ENCODE data around the gene AJM1.

Gene AJM1

GRCh38 chr9:136849960-136850865, 7.9 kb downstream of the AJM1 start:
- no peak for ATAC-seq (replicated peaks)
- peak overlapping the region; percentile 86 for H3K27ac Mint-ChIP-seq
- peaks cover 17 to 27% of the 10 kb centered on the region in 2 donors for H3K36me3 Mint-ChIP-seq
- DNase-seq: no peak
- H3K4me1 Mint-ChIP-seq: peaks cover 21 to 32% of the 10 kb centered on the region in 2 donors
- H3K27me3 Mint-ChIP-seq: peaks cover 11 to 19% of the 10 kb centered on the region in 2 donors
- peak overlapping the region; percentile 92 to 96 for H3K4me3 Mint-ChIP-seq
- no peaks in the 10 kb centered on the region for H3K9me3 Mint-ChIP-seq

DNA sequence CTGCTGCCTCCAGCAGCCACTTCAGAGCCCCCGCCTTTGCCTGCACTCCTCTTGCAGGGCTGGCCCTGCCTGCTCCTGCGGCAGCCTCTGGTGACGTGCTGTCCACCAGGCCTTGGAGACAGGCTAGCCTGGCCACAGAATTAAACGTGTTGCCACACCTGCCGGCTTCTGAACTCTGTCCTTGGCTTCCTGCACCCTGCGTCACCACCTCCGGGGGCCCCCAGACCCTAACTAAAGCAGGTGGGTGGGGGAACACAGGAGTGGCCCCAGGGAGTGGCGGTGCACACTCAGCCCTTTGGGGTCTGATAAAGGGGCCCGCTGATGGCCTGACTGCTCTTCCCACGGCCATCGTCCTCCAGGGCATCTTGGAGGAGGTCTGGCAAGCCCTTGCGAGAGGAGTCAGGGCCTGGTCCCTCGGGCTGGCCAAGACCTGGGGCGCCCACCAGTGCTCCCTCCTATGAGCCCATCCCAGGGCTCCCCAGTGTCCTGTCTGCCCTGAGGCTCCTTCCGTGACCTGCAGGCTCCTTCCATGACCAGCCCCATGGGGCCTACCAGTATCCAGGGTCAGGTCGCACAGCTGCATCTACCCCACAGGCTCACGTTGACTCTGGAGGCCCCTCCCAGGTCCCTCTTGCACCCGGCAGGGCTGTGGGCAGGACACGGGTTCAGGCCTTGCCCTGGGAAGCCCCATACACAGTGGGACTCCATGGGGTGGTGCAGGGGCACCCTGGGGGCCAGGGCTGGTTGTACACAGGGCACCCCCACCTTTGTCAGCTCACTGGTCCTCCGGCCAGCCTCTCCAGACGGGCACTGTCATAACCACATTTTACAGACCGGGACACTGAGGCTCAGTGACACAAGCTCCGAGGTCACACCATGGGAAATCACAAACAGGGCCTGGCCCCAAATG, 8.8 kb downstream of the AJM1 start:
- Mint-ChIP-seq H3K4me1 (peaks cover 21 to 32% of the 10 kb centered on the region in 2 donors), H3K27ac (peak overlapping the region; percentile 42), H3K36me3 (peaks cover 17 to 26% of the 10 kb centered on the region in 2 donors), H3K9me3 (no peaks in the 10 kb centered on the region), H3K27me3 (peaks cover 11 to 18% of the 10 kb centered on the region in 2 donors), H3K4me3 (peak overlapping the region; percentile 8 to 96)
- ATAC-seq (replicated peaks): no peak
- no peak for DNase-seq

GRCh38 chr9:136851941-136852663, 9.8 kb downstream of the AJM1 start, which contains the start of gene MAMDC4:
MAMDC4 (plus strand) TSS chr9:136852346; CDS start chr9:136852417, 71 bp downstream.
- Mint-ChIP-seq H3K4me1 (peaks cover 17 to 24% of the 10 kb centered on the region in 2 donors), H3K4me3 (peak within 1 kb of the TSS in 1 of 2 donors; percentile 8), H3K27ac (peak within 1 kb of the TSS; percentile 42), H3K9me3 (no peaks in the 10 kb centered on the region), H3K27me3 (peaks cover 7 to 11% of the 10 kb centered on the region in 2 donors), H3K36me3 (peaks cover 17 to 23% of the 10 kb centered on the region in 2 donors)
- DNase-seq (no peak), ATAC-seq (replicated peaks) (no peak)

DNA sequence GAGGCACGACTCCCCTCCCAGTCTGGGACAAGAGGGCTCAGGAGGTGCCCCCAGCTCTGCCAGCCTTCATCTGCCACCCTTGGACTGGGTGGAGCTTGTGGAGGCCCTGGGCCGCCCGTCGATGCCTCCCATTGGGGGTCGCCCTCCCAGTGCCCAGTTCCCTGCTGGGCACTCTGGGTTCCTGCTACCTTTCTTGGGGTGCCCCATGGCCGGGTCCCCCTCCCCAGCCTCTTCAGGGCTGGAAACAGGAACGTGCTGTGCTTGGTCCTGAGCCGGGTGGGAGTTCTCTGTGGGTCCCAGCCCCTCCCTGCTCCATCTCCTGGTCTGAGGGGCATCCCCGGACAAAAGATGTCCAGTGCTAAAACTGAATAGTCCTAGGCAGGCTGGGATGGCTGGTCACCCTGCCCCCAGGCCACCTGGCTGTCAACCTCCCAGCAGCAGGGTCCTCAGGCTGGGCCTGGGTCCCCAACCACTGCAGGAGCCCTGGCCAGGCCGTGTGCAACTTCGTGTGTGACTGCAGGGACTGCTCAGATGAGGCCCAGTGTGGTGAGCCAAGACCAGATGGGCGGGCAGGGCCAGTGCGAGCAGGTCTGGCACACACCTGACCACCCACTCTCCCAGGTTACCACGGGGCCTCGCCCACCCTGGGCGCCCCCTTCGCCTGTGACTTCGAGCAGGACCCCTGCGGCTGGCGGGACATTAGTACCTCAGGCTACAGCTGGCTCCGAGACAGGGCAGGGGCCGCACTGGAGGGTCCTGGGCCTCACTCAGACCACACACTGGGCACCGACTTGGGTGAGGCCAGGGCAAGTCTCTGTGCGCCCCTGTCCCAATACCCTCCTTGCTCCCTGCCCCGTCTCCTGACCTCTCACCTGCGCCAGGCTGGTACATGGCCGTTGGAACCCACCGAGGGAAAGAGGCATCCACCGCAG, 10.7 kb downstream of the AJM1 start:
- Mint-ChIP-seq H3K27me3 (peaks cover 2% of the 10 kb centered on the region in 2 donors), H3K27ac (no peak overlapping the region), H3K4me1 (peaks cover 11 to 16% of the 10 kb centered on the region in 2 donors), H3K9me3 (no peaks in the 10 kb centered on the region), H3K4me3 (no peak overlapping the region), H3K36me3 (peaks cover 13 to 18% of the 10 kb centered on the region in 2 donors)
- DNase-seq: no peak
- ATAC-seq (replicated peaks): no peak

- no peaks in the 10 kb centered on the region for H3K9me3 Mint-ChIP-seq
- peaks cover 9 to 14% of the 10 kb centered on the region in 2 donors for H3K4me1 Mint-ChIP-seq
- no peak overlapping the region for H3K27ac Mint-ChIP-seq
- H3K4me3 Mint-ChIP-seq: no peak overlapping the region
- peaks cover 11 to 17% of the 10 kb centered on the region in 2 donors for H3K36me3 Mint-ChIP-seq
- DNase-seq: no peak
- no peaks in the 10 kb centered on the region for H3K27me3 Mint-ChIP-seq
- no peak for ATAC-seq (replicated peaks)
Measured at GRCh38 chr9:136853596-136854112, 11.4 kb downstream of the AJM1 start.

DNA sequence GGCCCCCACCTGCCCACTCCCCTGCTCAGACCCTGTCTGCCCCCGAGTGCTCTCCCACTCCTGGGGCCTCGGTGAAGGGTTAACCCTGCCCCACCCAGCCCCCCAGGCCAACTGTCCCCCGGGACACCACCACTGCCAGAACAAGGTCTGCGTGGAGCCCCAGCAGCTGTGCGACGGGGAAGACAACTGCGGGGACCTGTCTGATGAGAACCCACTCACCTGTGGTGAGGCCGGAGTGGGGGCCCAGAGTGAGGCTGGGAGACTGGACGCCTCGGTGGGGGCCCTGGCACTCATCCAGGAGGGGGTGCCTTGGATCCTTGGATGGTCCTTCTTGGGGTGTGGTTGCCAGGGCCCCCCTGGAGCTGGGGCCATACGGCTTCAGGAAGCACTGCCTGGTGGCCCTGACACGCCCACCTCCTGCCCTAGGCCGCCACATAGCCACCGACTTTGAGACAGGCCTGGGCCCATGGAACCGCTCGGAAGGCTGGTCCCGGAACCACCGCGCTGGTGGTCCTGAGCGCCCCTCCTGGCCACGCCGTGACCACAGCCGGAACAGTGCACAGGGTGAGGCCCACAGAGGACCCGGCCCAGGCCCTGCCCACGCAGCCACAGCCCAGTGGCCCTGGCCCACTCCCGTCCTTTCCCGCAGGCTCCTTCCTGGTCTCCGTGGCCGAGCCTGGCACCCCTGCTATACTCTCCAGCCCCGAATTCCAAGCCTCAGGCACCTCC, 12.0 kb downstream of the AJM1 start:
- ATAC-seq (replicated peaks) (no peak), DNase-seq (no peak)
- Mint-ChIP-seq H3K27me3 (no peaks in the 10 kb centered on the region), H3K4me1 (peaks cover 8 to 14% of the 10 kb centered on the region in 2 donors), H3K27ac (peak overlapping the region; percentile 82), H3K36me3 (peaks cover 11 to 17% of the 10 kb centered on the region in 2 donors), H3K4me3 (no peak overlapping the region), H3K9me3 (no peaks in the 10 kb centered on the region)

DNA sequence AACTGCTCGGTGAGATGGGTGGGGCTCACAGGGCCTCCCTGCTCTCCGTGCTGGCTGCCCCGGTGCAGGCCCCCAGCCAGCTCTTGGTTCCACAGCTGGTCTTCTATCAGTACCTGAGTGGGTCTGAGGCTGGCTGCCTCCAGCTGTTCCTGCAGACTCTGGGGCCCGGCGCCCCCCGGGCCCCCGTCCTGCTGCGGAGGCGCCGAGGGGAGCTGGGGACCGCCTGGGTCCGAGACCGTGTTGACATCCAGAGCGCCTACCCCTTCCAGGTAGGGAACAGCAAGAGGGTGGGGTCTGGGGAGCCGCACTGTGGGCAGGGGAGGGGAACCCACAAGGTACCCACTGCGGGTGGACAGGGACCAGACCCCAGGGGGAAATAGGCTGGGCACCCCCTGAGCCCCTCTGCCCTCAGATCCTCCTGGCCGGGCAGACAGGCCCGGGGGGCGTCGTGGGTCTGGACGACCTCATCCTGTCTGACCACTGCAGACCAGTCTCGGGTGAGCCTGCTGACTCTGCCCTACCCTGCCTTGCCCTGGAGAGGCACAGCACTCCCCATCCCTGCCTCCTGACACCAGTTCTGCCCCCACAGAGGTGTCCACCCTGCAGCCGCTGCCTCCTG, 12.7 kb downstream of the AJM1 start:
- Mint-ChIP-seq H3K36me3 (peaks cover 11 to 17% of the 10 kb centered on the region in 2 donors), H3K4me3 (no peak overlapping the region), H3K27me3 (no peaks in the 10 kb centered on the region), H3K4me1 (peaks cover 4 to 9% of the 10 kb centered on the region in 2 donors), H3K27ac (peak overlapping the region; percentile 82), H3K9me3 (no peaks in the 10 kb centered on the region)
- DNase-seq (no peak), ATAC-seq (replicated peaks) (no peak)

DNA sequence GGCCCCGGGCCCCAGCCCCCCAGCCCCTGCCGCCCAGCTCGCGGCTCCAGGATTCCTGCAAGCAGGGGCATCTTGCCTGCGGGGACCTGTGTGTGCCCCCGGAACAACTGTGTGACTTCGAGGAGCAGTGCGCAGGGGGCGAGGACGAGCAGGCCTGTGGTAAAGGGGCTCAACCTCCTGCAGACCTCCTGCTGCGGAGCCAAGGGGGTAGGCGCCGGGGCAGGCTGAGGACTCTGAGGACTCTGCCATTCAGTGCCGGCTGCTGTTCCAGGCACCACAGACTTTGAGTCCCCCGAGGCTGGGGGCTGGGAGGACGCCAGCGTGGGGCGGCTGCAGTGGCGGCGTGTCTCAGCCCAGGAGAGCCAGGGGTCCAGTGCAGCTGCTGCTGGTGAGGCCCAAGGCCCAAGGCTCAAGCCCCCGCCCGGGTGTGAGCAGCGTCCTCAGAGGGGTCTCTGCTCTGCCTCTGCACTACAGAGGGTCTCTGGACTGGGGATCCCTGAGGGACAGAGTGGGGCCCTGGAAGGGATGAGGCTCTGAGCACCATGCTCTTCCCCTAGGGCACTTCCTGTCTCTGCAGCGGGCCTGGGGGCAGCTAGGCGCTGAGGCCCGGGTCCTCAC, 13.3 kb downstream of the AJM1 start:
- H3K36me3 Mint-ChIP-seq: peaks cover 11 to 17% of the 10 kb centered on the region in 2 donors
- no peak overlapping the region for H3K27ac Mint-ChIP-seq
- no peak overlapping the region for H3K4me3 Mint-ChIP-seq
- ATAC-seq (replicated peaks) (no peak), DNase-seq (no peak)
- H3K9me3 Mint-ChIP-seq: no peaks in the 10 kb centered on the region
- H3K27me3 Mint-ChIP-seq: no peaks in the 10 kb centered on the region
- peaks cover 3 to 4% of the 10 kb centered on the region in 2 donors for H3K4me1 Mint-ChIP-seq

- H3K4me1 Mint-ChIP-seq: peaks cover 0 to 4% of the 10 kb centered on the region in 2 donors
- peaks cover 11 to 13% of the 10 kb centered on the region in 2 donors for H3K36me3 Mint-ChIP-seq
- no peak for DNase-seq
- no peaks in the 10 kb centered on the region for H3K9me3 Mint-ChIP-seq
- H3K4me3 Mint-ChIP-seq: no peak overlapping the region
- ATAC-seq (replicated peaks): no peak
- no peak overlapping the region for H3K27ac Mint-ChIP-seq
- no peaks in the 10 kb centered on the region for H3K27me3 Mint-ChIP-seq
Measured at GRCh38 chr9:136856079-136856476, 13.8 kb downstream of the AJM1 start.

- no peak overlapping the region for H3K4me3 Mint-ChIP-seq
- H3K9me3 Mint-ChIP-seq: no peaks in the 10 kb centered on the region
- no peaks in the 10 kb centered on the region for H3K27me3 Mint-ChIP-seq
- no peak for ATAC-seq (replicated peaks)
- peaks cover 5 to 8% of the 10 kb centered on the region in 2 donors for H3K36me3 Mint-ChIP-seq
- H3K27ac Mint-ChIP-seq: no peak overlapping the region
- peaks cover 4 to 5% of the 10 kb centered on the region in 2 donors for H3K4me1 Mint-ChIP-seq
- no peak for DNase-seq
Measured at GRCh38 chr9:136856541-136857141, 14.4 kb downstream of the AJM1 start.

DNA sequence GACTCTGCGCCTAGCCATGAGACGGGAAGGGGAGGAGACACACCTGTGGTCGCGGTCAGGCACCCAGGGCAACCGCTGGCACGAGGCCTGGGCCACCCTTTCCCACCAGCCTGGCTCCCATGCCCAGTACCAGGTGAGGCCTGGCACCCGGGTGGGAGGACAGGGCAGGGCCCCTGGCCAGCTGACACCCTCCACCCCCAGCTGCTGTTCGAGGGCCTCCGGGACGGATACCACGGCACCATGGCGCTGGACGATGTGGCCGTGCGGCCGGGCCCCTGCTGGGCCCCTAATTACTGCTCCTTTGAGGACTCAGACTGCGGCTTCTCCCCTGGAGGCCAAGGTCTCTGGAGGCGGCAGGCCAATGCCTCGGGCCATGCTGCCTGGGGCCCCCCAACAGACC, 14.9 kb downstream of the AJM1 start:
- peaks cover 4 to 10% of the 10 kb centered on the region in 2 donors for H3K4me1 Mint-ChIP-seq
- no peaks in the 10 kb centered on the region for H3K27me3 Mint-ChIP-seq
- DNase-seq: no peak
- H3K4me3 Mint-ChIP-seq: no peak overlapping the region
- ATAC-seq (replicated peaks): no peak
- no peaks in the 10 kb centered on the region for H3K9me3 Mint-ChIP-seq
- H3K27ac Mint-ChIP-seq: peak overlapping the region; percentile 84
- H3K36me3 Mint-ChIP-seq: peaks cover 4 to 10% of the 10 kb centered on the region in 2 donors

Data from stimulated activated naive B cell treated with anti-CD40 and anti-IgM and Interleukin-4, amounts not matched to agents 10 μg/mL and 1 μg/mL and 100 μg/mL, for 72 hours (primary cell).